ENCODE data around the gene SEPTIN12. TPM values are rescaled to one million over a fixed set of nuclear protein-coding genes. Genes with fewer than 3 reads are reported as not detected.

SEPTIN12 gene
- total RNA-seq, 1 experiment from 2014 or later: not detected

- TF ChIP-seq SMAD4 (CRISPR knock-in tag; IDR thresholded peaks at IDR 0.05) (no peak), IRF1 (CRISPR knock-in tag; IDR thresholded peaks at IDR 0.05) (no peak)
Measured at GRCh38 chr16:4733211-4733742, 54.9 kb downstream of the SEPTIN12 start (continued).

GRCh38 chr16:4729876-4730275, 58.3 kb downstream of the SEPTIN12 start:
- CTCF ChIA-PET: no interaction called here
- DNase-seq (ENCODE audit: low spot score): no peak
- Mint-ChIP-seq H3K9me3 (no peaks in the 10 kb centered on the region), H3K4me1 (peaks cover 4% of the 10 kb centered on the region), H3K27me3 (ENCODE audit: low read depth) (no peaks in the 10 kb centered on the region), H3K36me3 (peaks cover 38% of the 10 kb centered on the region), H3K27ac (no peak overlapping the region; the same call in 1 of the 2 replicates), H3K4me3 (no peak overlapping the region)
- no peak for ATAC-seq
- POLR2A ChIA-PET: no interaction called here
- no peak for TF ChIP-seq NFE2L1 (CRISPR knock-in tag; IDR thresholded peaks at IDR 0.05)
- TF ChIP-seq, protein P1, sequence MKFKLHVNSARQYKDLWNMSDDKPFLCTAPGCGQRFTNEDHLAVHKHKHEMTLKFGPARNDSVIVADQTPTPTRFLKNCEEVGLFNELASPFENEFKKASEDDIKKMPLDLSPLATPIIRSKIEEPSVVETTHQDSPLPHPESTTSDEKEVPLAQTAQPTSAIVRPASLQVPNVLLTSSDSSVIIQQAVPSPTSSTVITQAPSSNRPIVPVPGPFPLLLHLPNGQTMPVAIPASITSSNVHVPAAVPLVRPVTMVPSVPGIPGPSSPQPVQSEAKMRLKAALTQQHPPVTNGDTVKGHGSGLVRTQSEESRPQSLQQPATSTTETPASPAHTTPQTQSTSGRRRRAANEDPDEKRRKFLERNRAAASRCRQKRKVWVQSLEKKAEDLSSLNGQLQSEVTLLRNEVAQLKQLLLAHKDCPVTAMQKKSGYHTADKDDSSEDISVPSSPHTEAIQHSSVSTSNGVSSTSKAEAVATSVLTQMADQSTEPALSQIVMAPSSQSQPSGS (CRISPR knock-in tag; IDR thresholded peaks at IDR 0.05; ENCODE audit: borderline replicate concordance, low read depth): no peak

DNA sequence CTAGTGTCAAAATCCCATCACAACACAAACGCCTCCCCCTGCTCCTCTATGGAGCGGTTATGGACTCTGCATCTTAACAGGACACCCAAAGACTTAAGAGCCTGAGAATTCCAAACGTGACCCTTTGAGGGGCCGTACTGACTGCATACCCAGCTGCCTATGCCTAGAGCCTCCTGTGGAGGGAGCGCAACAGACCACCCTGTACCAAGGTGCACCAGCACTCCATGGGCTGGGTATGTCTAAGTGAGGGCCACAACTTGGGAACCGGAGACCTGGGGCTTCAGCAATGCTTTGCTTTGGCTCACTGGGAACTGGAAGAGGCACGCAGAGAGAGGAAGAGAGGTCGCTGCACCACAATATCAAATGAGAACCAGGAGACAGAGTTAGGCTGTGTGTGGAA, 59.5 kb downstream of the SEPTIN12 start:
- H3K4me3 Mint-ChIP-seq: no peak overlapping the region
- H3K9me3 Mint-ChIP-seq: no peaks in the 10 kb centered on the region
- ATAC-seq (no peak), DNase-seq (ENCODE audit: low spot score) (no peak)
- CTCF ChIA-PET: no interaction called here
- H3K27ac Mint-ChIP-seq: peak overlapping the region; percentile 28
- H3K36me3 Mint-ChIP-seq: peaks cover 46% of the 10 kb centered on the region
- no peaks in the 10 kb centered on the region for H3K27me3 Mint-ChIP-seq (ENCODE audit: low read depth)
- peaks cover 4% of the 10 kb centered on the region for H3K4me1 Mint-ChIP-seq
- POLR2A ChIA-PET: no interaction called here
- TF ChIP-seq, protein P2, sequence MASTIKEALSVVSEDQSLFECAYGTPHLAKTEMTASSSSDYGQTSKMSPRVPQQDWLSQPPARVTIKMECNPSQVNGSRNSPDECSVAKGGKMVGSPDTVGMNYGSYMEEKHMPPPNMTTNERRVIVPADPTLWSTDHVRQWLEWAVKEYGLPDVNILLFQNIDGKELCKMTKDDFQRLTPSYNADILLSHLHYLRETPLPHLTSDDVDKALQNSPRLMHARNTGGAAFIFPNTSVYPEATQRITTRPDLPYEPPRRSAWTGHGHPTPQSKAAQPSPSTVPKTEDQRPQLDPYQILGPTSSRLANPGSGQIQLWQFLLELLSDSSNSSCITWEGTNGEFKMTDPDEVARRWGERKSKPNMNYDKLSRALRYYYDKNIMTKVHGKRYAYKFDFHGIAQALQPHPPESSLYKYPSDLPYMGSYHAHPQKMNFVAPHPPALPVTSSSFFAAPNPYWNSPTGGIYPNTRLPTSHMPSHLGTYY (CRISPR knock-in tag; IDR thresholded peaks at IDR 0.05): no peak

Other genes with a start within 250 kb of the SEPTIN12 start
- 68.9 to 79.2 TPM (median 78.9 TPM) in 3 replicates for gene CDIP1, start 249.6 kb downstream of the SEPTIN12 start, total RNA-seq (2021)
- 1.3 to 2.1 TPM (median 1.5 TPM) in 3 replicates for gene C16orf96, start 232.0 kb downstream of the SEPTIN12 start, total RNA-seq (2021)
- gene UBALD1, start 173.5 kb downstream of the SEPTIN12 start, total RNA-seq (2021): 56.8 to 59.5 TPM (median 59.0 TPM) in 3 replicates
- 79.4 to 88.8 TPM (median 80.7 TPM) in 3 replicates for gene MGRN1, start 163.5 kb downstream of the SEPTIN12 start, total RNA-seq (2021)
- gene NUDT16L1, start 94.8 kb downstream of the SEPTIN12 start, total RNA-seq (2021): 41.8 to 45.8 TPM (median 42.0 TPM) in 3 replicates
- gene ANKS3, start 54.1 kb downstream of the SEPTIN12 start, total RNA-seq (2021): 28.6 to 35.6 TPM (median 31.5 TPM) in 3 replicates
- gene DNAAF8, start 53.8 kb downstream of the SEPTIN12 start, total RNA-seq (2021): 0.09 to 0.41 TPM (median 0.14 TPM) in 3 replicates
- 14.3 to 19.9 TPM (median 15.5 TPM) in 3 replicates for gene ZNF500, start 21.2 kb downstream of the SEPTIN12 start, total RNA-seq (2021)
- 1.9 TPM in 1 of 3 replicates, not detected in the others for gene SMIM22, start 7.0 kb upstream of the SEPTIN12 start, total RNA-seq (2021)
- 25.0 to 32.1 TPM (median 31.1 TPM) in 3 replicates for gene ROGDI, start 14.3 kb upstream of the SEPTIN12 start, total RNA-seq (2021)
- gene GLYR1, start 58.9 kb upstream of the SEPTIN12 start, total RNA-seq (2021): 99.7 to 103 TPM (median 99.7 TPM) in 3 replicates
- 35.1 to 38.5 TPM (median 35.9 TPM) in 3 replicates for gene UBN1, start 59.1 kb upstream of the SEPTIN12 start, total RNA-seq (2021)
- gene PPL, start 148.8 kb upstream of the SEPTIN12 start, total RNA-seq (2021): 28.5 to 29.6 TPM (median 28.7 TPM) in 3 replicates
- gene SEC14L5, start 170.0 kb upstream of the SEPTIN12 start, total RNA-seq (2021): 2.1 to 2.4 TPM (median 2.3 TPM) in 3 replicates
- gene NAGPA, start 245.6 kb upstream of the SEPTIN12 start, total RNA-seq (2021): 9.3 to 12.5 TPM (median 10.7 TPM) in 3 replicates